Renal cortex interstitium (tissue), 11 donors: Measurements from ENCODE around the gene NME7. TPM values are rescaled to one million over a fixed set of nuclear protein-coding genes. Genes with fewer than 3 reads are reported as not detected.
"Not testable (repeated sequence)": the region's sequence is repeated elsewhere in the genome, so short reads cannot be mapped to it uniquely, and the experiment has no call there.

Experiments used
- DNase-seq, 11 donors: peaks; one replicate each; pipeline ENCODE4 v3.0.0-alpha.2; 2013; ENCODE audit warnings: low read depth in 9 of 11, low spot score in 4 of 11; ENCODE audit errors: extremely low read depth in 1 of 11
- polyA plus RNA-seq, 3 donors: library from polyadenylated mRNA; unstranded; fragments of 120-200 nt; gene quantifications; one replicate each; pipeline ENCODE4 v1.2.1, GENCODE V29; 2013; ENCODE audit not compliant: insufficient read length in 3 of 3

NME7 gene
- polyA plus RNA-seq, 3 donors: 97.5 to 124 (median 115) TPM

- no peak for DNase-seq
These were observed 46.1 kb downstream of the NME7 start for GRCh38 chr1:169321539-169321938.

- DNase-seq: no peak
These were observed 48.9 kb downstream of the NME7 start for GRCh38 chr1:169318536-169319244.

GRCh38 chr1:169316556-169316955 is 51.0 kb downstream of the NME7 start:
- DNase-seq: no peak

- DNase-seq: no peak
These were observed 55.3 kb downstream of the NME7 start for GRCh38 chr1:169312084-169312954.

GRCh38 chr1:169309178-169310166 is 58.1 kb downstream of the NME7 start:
- no peak for DNase-seq

- DNase-seq: no peak
These were observed 59.1 kb downstream of the NME7 start for GRCh38 chr1:169308313-169309039.

- no peak for DNase-seq
These were observed 60.4 kb downstream of the NME7 start for GRCh38 chr1:169307176-169307575.

GRCh38 chr1:169305948-169306347 is 61.6 kb downstream of the NME7 start:
- DNase-seq: no peak

- no peak for DNase-seq
These were observed 62.2 kb downstream of the NME7 start for GRCh38 chr1:169305356-169305755.

- DNase-seq: no peak
These were observed 66.7 kb downstream of the NME7 start for GRCh38 chr1:169300854-169301253.

GRCh38 chr1:169298441-169298840 is 69.2 kb downstream of the NME7 start:
- DNase-seq: no peak

GRCh38 chr1:169295846-169296245 is 71.8 kb downstream of the NME7 start:
- no peak for DNase-seq

GRCh38 chr1:169295425-169295824 is 72.2 kb downstream of the NME7 start:
- no peak for DNase-seq

- DNase-seq: no peak
These were observed 78.6 kb downstream of the NME7 start for GRCh38 chr1:169289016-169289415.

GRCh38 chr1:169288011-169288414 is 79.6 kb downstream of the NME7 start:
- DNase-seq: no peak

- no peak for DNase-seq
These were observed 80.3 kb downstream of the NME7 start for GRCh38 chr1:169287280-169287679.

- DNase-seq: not testable (repeated sequence)
These were observed 86.0 kb downstream of the NME7 start for GRCh38 chr1:169281562-169281961.

GRCh38 chr1:169271098-169271497 is 96.5 kb downstream of the NME7 start:
- DNase-seq: no peak

GRCh38 chr1:169266133-169266532 is 101.5 kb downstream of the NME7 start:
- no peak for DNase-seq
